ENCODE measurements around the gene SLC39A1.
"Not testable (repeated sequence)": the region's sequence is repeated elsewhere in the genome, so short reads cannot be mapped to it uniquely, and the experiment has no call there.

Gene SLC39A1

GRCh38 chr1:153929981-153930948 lies 33.1 kb downstream of the SLC39A1 start:
- DNase-seq (ENCODE audit: low read depth), result no peak

DNA sequence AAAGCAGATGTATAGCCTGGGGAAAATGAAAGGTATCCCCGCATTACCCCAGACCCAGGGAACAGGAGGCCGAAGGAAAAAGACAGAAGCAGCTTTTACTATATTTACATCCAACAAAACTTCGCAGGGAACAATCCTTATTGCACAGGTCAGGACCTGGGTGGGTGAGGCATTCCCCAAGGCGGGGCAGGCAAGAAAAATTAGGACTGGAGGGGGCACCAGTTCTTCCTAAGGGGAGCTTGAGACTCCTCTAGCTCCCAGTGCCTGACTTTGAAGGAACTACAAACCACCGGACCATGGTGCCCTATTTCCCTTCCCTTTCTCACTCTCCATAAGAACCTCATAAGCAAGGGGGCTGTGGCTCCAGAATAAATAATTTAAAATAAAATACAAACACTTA lies 33.9 kb downstream of the SLC39A1 start:
- DNase-seq (ENCODE audit: low read depth), result no peak

GRCh38 chr1:153928791-153929341 lies 34.5 kb downstream of the SLC39A1 start:
- DNase-seq (ENCODE audit: low read depth), result peak; percentile 50

DNA sequence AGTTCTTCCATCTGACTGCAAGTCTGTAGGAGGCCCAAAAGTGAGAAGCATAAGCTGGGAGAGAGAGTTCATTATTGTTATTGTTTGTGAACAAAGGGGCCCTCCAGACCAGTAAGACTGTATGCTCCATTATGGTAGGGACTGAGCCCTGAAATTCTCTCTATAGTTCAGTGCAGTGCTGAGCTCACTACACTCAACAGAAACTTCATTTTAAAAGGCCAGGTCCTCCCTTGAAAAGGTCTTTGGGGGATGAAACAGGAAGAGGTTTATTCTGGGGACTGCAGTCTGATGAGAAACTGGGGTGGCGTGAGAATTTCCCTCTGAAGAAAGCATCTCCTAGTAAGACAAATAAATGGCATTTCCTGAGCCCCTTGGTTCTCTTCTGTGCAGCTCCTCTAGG lies 35.1 kb downstream of the SLC39A1 start:
- DNase-seq (ENCODE audit: low read depth), result no peak

- DNase-seq (ENCODE audit: low read depth), result no peak
These were observed 36.9 kb downstream of the SLC39A1 start for GRCh38 chr1:153926405-153926804.

- peak; percentile 100 for DNase-seq (ENCODE audit: low read depth)
These were observed 40.1 kb downstream of the SLC39A1 start, which contains the start of gene GATAD2B for GRCh38 chr1:153922972-153923925. Gene GATAD2B (minus strand): TSS chr1:153922972. CDS start chr1:153828347, 94,625 bp downstream.

DNA sequence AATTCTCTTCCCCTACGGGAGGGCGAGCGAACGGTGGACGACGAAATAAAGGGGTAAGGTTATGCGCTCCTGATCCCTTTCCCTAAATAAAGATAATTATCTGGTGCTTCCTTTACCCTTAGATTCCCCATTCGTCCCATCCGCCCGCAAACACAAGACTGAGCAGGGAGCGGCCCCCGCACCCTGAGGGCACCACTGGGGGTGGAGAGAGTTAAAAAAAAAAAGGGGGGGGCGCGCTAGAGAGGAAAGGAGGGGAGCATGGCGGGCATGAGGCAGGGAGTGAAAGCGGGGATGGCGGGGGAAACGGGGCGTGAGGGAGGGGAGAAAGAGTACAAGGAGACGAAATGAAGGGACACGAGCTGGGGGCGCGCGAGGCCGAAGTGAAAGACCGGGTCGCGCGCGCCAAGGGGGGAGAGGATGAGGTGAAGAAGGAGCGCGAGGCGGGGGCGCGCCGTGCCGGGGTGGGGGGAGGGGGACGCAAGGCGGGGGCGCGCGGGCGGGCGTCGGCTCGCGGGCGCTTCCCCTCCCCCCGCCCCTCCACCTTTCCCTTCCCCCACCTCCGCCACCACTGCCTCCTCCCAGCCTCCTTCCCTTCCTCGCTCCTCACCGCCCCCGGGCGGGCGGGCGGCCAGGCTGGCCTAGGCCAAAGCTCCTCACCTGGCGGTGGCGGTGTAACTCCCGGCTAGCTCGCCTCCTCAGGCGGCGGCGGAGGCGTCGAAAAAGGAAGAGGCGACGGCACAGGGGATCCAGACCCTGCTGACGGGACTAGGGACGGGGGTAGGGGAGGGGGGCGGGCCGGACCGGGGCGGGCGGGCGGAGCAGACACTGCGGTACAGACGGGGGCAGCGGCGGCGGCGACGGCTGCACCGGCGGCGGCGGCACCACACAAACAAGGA lies 41.0 kb downstream of the SLC39A1 start:
- no peak for DNase-seq (ENCODE audit: low read depth)

DNA sequence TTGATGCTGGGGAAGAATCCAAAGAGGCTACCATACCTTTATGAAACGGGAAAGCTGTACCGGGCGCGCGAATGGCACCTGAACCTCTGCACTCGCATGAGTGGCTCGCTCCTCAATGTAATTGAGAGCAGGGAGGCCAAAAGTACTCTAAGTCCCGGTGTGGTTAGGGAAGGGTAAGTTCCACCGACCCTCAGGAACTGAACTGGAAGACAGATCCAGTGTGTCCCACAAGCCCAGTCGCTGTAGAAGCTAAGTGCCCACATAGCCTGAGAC lies 41.6 kb downstream of the SLC39A1 start:
- no peak for DNase-seq (ENCODE audit: low read depth)

DNA sequence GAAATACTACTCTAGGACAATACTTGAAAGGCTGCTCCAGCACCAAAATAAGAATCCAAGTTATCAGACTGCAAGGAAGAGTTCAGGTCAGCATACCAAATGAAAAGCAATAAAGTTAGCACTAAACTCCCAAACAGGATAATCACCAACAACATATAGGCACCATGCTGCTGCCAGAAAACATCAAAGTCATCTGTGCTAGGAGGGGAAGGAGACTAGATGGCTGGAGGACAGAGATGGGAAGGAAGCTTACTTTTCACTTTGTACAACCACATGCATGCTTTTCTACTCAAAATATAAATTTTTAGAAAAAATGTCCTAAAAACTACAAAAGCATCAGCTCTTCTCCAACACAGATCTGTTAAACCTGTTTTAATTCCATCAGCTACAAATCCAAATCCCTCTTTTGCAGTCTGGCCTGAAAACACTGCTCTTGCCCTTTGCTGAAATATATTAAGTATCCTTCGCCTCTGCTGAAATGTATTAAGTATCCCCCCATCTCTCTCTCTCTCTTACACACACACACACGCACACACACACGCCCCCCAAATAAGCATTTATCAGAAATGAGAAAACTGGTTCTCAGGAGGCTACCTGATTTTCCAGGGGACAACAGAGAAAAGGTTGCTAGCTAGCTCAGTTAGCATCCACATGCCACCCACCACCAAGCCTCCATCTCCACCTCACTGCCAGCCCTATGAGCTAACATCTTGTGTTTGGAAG lies 42.1 kb downstream of the SLC39A1 start:
- no peak for DNase-seq (ENCODE audit: low read depth)

DNA sequence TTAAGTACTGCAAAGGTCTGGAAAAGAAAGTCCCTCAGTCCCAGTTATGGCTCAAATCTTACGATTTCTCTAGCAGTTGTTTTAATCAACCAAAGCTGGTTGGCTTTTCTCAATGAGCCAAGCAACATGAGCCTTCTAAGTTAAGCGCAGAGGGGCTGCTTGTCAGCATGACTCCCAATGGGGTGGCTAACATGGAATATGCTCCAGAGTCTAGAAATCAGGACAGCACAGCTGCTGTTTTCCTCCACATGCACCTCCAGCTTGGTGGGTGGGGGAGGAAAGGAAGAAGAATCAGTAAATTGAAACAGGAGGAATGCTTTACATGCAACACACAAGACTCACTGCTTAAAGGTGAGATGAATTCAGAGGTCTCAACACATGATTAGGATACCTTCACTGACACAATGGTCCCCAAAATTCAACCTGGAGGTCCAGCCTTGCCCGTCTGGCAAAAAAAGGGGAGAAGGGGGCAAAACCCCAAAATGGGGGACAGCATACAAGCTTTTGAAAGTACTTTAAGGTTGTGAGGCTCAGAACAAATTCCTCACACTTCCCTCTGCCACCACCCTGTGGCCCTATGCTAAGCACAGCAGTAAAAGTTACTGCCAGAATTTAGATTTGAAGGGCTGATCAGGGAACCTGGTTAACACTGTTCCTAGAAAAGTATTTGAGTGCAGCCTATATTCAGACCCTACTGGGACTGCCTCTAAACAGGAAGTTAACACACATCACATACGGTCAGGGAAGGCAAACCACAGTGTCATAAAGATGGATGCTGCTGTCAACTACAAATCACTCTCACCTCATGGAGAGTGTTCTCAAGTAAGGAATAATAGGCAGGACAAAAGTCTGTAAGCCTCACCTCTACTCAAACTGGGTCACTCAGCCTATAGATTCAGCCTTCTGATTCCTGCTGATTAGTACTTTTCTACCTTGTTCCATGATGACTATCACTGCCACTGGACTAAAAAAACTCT lies 43.2 kb downstream of the SLC39A1 start:
- DNase-seq (ENCODE audit: low read depth), result no peak

GRCh38 chr1:153916297-153916696 lies 47.0 kb downstream of the SLC39A1 start:
- no peak for DNase-seq (ENCODE audit: low read depth)

- DNase-seq (ENCODE audit: low read depth), result no peak
These were observed 51.0 kb downstream of the SLC39A1 start for GRCh38 chr1:153912349-153912748.

- DNase-seq (ENCODE audit: low read depth), result not testable (repeated sequence)
These were observed 52.8 kb downstream of the SLC39A1 start for GRCh38 chr1:153910560-153910959.
